Measurements from ENCODE around the gene ACKR1.

The ACKR1 gene, protein sequence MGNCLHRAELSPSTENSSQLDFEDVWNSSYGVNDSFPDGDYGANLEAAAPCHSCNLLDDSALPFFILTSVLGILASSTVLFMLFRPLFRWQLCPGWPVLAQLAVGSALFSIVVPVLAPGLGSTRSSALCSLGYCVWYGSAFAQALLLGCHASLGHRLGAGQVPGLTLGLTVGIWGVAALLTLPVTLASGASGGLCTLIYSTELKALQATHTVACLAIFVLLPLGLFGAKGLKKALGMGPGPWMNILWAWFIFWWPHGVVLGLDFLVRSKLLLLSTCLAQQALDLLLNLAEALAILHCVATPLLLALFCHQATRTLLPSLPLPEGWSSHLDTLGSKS

DNA sequence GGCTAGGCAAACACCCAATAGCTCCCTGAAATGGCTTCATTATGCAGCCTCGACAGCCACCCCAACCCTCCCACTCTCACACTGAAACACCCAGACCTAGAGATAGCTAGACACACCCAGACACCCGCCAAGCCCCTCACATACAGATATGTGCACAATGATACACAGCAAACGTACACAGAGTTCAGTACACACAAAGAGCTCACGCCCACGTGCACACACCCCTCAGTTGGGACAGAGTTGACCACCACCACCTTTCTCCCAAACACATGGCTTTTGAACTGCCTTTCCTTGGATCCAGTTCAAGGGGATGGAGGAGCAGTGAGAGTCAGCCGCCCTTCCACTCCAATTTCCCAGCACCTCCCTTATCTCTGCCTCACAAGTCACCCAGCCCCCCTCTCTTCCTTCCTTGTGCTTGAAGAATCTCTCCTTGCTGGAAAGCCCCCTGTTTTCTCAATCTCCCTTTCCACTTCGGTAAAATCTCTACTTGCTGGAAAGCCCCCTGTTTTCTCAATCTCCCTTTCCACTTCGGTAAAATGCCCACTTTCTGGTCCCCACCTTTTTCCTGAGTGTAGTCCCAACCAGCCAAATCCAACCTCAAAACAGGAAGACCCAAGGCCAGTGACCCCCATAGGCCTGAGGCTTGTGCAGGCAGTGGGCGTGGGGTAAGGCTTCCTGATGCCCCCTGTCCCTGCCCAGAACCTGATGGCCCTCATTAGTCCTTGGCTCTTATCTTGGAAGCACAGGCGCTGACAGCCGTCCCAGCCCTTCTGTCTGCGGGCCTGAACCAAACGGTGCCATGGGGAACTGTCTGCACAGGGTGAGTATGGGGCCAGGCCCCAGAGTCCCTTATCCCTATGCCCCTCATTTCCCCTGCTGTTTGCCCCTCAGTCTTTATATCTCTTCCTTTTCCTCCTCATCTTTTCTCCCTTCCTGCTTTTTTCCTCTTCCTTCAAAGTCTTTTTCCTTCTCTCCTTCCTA is at the start of gene ACKR1:
ACKR1 (plus strand) TSS at position 715 of the 981 bp plus-strand sequence; CDS start at position 800, 85 bp downstream.
- no peak for DNase-seq

DNA sequence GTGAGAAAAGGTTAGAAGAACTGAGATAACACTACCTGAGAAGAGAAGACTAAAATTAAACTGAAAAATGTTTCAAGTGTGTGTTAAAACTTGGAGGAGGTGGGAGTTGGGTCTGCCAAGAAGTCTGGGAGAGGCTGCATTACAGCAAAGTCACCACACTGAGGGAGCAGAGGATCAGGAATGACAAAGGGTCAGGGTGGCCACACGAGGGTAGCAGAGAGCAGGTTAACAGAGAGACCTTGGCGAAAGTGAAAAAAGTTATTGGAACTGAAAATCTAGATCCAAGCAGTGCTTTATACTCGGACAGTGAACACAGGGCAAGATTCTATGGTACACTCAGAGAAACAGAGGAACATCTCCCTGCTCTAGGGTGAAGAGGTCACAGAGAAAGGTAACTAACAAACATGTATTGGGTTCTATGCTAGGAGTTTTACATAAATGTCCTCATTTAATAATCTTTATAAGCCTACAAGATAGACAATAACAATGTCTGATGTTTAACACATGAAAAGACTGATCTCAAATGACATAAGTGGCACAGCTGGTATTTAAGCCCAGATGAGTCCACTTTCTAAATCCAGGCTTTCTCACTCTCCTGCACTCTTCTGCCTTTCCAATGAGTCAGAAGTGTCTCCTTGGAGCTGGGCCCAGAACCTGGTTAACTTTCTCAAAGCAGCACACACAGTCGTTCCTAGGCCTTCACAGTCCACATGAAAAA is 43.5 kb upstream of the ACKR1 start:
- peak; percentile 81 for DNase-seq

DNA sequence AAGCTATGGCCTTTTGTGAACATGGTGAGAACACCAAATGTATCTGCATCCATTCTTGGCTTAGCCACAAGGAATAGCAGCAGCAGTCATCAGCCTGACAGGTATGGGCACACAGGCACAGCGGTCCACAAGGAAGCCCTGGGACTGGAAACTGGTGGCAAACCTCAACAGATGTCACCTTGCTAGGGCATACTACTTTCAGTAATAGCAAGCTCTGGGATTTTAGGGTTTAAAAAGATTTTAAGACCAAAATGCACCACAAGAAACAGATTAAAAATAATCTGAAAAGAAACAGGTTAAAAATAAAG is 43.0 kb upstream of the ACKR1 start:
- no peak for DNase-seq

DNA sequence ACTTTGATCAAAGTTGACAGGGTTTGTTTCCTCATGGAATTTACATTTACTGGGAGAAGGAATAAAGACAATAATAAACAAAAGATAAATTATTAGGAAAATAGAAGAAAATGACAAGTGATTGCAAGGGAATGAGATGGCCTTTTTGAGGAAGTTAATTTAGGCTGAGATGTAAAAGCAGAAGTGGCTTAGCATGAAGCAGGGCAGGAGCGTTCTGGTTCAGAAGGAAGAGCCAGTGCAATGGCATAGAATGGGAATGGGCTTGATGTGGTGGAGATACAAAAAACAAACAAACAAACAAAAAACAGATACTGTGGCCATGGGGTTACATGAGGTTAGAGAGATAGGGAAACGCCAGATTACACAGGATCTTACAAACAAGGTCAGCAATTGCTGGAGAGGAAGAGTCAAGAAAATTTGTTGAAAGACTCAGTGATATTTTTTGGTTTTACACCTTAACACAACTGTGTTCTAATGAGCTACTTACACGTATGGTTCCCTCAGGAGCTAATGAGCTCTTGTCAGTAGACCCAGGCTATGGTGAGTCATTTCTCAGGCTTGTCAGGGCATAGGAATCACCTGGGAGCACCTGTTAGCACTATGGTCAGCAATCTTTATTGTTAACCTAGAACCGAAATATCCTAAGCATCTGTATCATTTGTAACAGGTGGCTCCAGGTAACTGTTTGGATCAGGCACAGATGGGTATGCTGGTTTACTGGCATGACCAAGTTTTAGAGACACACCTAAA is 42.0 kb upstream of the ACKR1 start:
- no peak for DNase-seq

DNA sequence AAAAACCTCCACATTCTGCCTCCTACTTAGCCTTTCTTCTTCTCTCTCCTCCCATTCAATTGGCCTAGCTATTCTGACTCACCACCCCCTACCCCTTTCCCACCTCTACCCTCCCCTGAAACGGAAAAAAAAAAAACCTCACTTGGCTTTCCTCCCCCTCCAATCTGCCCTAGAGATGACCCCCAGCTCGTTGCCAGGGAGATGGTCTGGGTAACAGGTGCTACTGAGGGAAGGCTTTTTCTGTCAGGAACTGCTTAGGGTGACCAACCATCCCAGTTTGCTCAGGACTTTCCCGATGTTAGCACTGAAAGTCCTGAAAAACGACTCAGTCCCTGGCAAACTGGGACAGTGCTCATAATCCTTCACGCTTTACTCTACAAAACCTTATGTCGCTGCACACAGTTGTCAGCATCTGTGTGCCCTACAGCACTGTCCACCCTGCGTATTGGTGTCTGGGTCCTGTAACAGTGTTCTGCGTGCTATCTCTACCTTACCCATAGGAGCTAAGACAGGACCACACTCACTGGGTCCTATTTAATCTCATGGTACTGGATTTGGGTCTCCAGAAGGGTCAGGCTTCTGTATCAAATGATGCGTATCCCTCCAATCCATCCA is 41.0 kb upstream of the ACKR1 start:
- no peak for DNase-seq

DNA sequence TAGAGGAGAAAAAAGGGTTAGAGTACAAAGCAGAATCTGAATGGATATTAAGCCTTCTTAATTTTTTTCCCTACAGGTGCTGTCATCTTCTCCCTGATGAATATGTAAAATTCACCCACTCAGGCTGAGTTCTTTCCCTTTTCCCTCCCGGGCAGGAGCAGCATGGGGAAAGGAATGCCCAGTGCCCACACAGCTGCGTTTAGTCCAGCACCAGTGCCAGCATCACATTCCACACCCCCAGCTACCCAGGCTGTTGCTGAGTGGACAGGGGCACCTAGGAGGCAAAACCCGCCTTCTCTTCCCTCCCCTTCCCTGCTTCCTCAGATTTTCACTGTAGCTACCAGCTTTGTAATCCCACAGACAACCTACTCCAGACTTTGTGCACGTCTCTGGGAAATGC is 36.6 kb upstream of the ACKR1 start:
- DNase-seq, result no peak

DNA sequence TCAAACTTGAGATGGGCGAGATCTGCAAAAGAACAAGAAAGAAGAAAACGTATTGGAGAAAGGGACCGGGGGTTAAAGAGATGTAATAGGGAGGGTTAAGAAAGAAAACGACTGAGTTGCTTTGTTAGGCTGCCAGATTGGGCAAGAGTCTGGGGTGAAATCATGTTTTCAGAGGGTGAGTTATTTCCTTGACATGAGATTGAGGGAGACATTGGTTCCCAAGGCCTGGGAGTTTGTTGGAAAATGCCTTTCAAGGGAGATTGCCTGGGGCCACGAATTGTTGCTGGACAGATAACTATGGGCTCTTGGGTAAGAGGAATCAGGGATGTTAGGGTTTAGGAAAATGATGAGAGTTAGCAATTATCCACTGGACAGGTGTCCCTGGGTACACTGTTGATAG is 34.0 kb upstream of the ACKR1 start:
- no peak for DNase-seq

DNA sequence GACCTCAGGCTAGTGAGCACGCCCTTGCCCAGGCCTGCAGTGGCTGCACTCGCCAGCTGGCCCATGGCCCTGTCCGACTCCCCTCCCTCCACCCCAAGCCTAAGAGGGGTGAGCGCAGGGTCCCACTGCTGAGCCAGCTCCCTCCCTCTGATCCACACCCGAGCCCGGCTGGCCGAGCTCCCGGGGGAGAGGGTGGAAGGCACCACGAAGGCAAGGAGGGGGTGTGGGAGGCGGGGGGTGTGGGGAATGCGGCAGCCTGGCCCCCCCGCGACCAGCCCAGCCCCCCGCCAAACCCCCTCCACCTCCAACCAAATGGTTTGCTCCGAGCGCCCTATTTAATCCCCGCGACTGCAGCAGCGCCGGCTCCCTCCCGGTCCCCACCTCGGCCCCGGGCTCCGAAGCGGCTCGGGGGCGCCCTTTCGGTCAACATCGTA is 33.4 kb upstream of the ACKR1 start, which contains the start of gene CADM3:
CADM3 (plus strand) TSS at position 362 of the 434 bp plus-strand sequence. CDS start 151 bp downstream, outside the sequence.
- DNase-seq, result peak; percentile 53

DNA sequence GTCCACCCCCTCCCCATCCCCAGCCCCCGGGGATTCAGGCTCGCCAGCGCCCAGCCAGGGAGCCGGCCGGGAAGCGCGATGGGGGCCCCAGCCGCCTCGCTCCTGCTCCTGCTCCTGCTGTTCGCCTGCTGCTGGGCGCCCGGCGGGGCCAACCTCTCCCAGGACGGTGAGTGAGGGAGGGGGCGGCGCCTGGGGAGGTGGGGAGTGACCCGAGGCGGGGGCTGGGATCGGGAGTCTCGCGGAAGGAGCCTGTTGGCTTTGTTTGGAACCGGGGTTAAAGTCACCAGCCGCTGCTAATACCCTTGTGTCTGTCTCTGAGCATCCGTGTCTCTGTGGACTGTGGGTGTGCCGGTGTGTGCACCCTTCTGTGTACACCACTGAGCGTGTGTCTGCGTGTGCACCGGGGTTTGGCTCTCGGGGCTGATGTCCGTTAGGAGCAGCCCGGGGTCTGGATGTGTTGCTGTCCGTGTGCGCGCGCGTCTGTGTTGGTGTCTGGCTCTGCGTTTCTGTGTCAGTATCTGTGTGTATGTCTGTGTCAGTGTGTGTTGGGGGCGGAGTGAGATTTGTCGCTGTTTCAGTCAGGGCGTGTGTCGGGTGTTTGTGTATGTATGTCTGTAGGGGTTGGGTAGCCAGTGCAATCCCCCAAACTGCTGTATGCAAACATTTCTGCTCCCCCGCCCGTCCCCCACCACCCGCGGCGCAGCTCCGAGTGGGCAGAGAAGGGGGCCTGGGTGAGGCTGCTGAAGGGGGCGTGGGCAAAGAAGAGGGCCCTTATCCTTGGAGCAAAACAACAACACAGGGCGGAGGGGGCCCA is 32.8 kb upstream of the ACKR1 start:
- peak; percentile 53 for DNase-seq

DNA sequence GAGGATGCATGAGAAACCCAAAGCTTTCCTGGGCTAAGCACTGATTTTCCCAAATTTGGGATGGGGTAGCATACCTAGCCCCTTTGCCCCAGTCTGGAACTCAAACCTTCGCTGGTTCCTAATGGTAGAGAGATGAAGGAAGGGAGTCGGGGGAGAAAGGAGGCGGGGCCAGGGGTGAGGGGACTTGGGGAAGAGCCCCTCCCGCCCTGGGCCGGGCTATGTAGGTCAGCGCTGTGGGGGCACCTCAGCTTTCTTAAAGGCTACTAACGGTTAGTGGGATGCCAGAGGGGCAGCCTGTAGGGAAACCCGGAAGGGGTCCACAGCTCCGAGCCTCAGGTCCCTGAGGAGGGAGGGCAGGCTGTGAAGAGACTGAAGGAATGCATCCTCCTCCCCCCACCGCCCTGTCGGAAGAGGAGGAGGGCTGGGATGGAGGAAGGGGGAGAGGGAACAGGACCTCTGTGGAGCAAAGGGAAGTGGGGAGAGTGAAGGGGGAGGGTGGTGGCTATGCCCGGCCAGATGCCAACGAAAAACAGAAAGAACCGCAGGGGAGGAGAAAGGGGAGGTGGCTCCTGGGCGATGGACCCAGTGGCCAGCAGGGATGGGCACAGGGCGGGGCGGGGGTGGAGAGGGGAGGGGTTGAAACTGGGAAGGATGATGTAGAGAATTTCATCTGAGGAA is 31.9 kb upstream of the ACKR1 start:
- DNase-seq, result peak; percentile 17

DNA sequence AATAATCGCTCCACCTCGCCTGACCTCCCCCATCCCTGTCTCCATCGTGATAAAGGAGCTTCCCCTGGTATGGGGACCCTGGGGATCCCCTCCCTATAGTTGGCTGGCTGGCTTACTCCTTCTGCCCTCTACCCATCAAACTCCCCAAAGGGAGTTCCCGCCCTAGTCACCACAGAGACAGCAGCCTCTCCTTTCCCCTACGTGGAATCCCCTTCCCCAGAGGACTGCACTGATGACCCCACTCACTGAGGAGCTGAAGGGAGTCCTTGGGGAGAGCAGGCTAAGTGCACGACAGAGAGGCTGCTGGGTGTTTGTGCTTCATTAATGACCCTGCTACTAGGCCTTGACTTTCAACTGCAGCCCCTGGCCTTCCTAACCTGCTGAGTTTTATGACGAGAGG is 31.4 kb upstream of the ACKR1 start:
- DNase-seq, result no peak

DNA sequence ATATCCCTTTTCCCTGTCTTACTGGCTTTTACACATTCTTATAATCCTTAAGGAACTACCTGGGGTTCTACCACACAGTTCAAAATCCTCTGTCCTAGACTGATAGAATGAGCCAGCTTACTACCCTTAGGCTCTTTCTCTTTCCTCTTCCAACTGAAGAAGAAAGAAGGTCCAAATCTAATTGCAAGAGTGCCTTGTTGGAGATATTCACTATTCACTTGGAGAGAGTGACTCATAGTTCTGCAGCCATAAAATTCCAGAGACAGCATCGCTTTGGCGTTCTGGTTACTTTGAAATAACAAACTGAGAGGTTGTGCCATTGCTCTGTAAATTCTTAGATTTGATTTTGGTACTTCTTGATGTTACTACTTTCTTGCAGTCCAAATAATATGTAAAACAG is 29.1 kb upstream of the ACKR1 start:
- no peak for DNase-seq

DNA sequence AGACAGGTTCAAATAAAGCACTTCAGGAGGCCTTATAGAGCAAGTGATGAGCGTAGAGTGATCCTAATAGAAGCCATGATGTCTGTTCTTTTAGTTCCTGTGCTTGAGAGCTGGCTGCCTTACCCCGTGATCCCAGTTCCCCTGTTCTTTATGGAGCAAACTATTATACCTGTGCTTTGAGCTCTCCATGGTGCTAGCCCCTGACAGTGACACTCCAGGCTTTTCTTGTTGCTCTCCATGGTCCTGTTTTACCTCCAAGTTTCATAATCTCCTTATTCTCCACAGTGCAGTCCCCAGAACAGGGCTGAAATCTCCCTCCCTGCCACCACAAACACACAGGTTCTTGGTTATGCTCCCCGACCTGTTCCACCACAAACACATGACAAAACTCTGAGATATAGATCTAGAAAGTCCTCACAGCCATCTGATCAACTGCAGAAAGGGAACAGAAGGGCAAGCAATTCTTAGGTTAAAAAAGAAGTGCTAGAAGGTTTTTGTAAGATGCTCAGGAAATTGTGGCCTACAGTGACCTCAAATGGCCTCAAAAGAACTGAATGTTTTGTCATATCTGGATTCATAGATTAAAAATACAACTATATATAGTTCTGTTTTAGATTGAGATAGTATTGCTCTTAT is 27.3 kb upstream of the ACKR1 start:
- DNase-seq, result no peak

DNA sequence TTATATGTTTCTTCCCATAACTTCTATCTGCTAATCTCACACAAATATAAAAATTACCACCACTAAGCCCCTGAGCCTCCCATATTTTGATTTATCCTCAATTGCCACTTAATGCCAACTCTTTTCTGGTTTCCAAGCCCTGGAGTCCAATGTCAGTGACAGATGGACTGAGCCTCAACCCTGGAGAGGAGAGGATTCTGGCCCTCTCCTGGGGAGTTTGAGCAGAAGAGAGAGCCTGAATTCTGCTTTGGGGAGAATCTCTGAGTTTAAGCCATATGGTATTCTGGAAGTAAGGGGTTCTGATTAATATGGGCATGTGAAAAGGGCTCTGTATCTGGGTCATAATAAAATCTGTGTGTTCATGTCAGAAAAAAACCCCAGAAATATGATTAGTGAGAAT is 24.8 kb upstream of the ACKR1 start:
- no peak for DNase-seq

DNA sequence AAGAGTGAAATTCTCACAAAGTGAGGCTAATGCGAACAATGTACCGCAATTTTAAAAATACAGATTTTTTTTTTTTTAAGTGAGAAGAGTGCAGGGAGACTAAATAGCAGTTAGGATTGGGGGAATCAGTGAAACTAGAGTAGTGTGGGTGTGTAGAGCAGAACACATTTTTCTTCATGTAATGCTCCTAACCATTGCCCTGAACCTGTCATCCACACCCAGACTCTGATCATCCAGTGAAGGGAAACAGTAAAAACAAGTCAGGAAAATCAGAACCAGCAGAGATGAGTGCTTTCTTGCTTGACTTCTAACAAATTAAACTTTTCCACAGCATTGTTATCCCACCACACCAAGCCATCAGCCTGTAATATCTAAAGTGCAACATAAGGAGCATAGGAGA is 24.2 kb upstream of the ACKR1 start:
- no peak for DNase-seq

DNA sequence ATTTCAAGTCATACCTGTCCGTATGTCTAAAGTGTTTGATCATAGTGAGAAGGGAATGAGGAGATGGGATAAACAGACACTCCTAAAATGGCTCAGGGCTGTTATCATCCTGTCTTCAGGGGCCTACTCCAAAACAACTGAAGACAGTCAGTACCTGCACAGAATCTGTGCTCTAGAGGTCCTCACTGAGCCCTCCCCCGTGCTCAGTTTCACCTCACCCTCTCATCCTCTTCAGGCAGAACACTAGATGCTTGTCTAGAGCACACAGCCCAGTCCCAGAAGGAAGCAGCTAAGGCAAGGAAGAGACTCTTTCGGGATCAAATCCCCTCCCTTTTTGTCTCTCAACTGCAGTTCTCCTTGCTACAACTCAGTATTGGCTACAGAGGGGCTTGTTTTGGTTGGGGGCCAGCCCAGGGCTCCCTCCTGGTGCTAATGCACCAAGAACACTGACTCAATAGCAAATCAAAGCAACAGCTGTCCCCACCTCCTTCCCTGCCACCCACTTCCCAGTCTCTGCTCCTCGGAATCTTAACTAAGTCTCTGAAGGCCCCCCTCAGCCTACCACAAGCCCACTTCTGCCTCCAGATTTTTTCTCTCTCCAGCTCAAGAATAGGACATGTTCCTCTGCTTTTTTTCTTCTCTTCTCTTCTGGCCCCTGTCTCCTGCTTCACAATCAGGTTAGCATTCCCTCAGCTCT is 23.2 kb upstream of the ACKR1 start:
- DNase-seq, result no peak

DNA sequence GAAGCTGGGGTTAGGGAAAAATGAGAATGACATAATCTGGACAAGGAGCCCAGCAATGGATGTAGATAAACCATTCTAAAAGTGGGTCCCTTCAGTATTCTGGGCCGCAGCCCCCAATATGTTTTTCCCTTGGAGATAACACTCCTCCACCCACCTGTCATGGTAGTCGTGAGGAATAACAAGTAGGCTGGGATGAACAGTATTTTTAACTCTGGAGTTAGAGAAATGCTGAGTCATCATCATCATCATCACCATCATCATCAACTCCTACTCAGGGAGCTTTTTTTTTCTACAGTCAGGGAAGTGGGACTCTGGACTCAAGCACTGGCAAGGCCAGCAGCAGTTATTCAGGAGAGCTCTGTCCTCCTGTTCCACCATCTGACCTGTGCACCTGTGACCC is 20.5 kb upstream of the ACKR1 start:
- DNase-seq, result no peak

DNA sequence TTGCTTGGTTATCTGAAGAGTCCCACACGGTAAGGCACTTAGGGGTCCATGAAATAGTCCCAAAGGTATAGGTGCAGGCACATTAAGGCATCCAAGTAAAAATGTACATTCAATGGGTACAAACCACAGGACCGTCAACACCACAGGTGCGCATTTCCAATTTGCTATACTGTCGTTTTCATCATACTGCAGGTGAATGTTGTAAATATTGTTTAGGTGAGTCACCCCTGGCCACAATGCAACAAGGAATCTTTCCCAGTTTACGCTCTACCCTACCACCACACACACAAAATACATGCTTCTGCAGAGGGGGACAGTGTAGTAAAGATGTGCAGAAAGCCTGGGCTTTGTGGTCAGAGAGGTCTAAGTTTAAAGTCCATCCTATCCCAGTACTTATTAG is 19.6 kb upstream of the ACKR1 start:
- DNase-seq, result no peak

DNA sequence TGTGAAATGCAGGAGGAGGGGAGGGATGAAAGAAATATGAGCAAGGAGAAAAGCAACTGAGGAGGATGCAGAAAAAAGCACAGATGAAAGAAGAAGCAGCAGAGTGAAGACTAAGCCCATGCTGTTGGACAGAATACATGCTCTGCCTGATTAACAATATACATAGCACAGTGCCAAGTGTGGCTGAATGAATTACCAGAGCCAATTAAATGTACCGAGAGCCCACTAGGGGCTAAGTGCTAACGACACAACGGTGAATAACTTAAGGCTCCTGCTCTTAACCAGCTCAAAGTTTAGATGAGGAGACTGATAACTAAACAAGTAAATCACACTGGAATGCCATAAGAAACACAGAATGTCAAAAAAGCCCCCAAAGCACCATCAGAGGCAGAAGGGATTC is 17.6 kb upstream of the ACKR1 start:
- peak; percentile 32 for DNase-seq
